22Rv1 (cell line): ENCODE data around the gene PTPN13.

Source experiments
- ZFX ChIP-seq: fragments of 450-650 bp; IDR thresholded peaks from 2 replicates; pipeline ENCODE4 v1.6.1; 2017; ENCODE audit warnings: antibody characterized with exemption, borderline replicate concordance
- TF ChIP-seq, protein P1 (sequence below): fragments of 450-650 bp; IDR thresholded peaks from 2 replicates; pipeline ENCODE4 v1.5.1; 2017; ENCODE audit warnings: mild to moderate bottlenecking

DNA sequence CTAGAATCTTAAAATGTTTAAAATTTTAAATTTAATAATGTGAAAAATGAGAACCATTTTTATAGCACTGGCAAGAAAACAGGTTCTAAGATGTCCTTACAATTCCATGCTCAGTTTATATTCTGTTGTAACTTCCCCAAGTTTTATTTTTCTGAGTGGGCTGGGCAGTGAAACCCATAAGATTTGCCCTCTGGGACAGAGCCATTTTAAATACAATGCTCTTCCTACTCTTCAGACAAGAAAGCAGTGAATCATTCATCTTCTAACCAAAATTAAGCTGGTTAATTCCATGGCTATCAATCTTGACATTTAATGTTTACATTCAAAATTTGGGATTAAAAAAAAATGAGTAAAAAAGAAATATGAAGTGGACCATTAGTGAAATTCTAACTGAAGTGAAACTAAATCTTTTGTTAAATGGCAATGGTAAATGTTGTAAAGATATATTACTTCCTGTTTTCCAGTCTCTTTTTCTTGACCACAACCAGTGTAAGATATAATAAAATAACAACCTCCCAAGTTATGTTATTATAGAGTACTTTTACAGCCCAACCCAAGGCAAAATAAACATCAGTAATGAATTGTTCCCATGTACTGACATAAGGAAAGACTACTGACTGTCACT lies 37.2 kb upstream of the PTPN13 start:
- TF ChIP-seq, protein P1, sequence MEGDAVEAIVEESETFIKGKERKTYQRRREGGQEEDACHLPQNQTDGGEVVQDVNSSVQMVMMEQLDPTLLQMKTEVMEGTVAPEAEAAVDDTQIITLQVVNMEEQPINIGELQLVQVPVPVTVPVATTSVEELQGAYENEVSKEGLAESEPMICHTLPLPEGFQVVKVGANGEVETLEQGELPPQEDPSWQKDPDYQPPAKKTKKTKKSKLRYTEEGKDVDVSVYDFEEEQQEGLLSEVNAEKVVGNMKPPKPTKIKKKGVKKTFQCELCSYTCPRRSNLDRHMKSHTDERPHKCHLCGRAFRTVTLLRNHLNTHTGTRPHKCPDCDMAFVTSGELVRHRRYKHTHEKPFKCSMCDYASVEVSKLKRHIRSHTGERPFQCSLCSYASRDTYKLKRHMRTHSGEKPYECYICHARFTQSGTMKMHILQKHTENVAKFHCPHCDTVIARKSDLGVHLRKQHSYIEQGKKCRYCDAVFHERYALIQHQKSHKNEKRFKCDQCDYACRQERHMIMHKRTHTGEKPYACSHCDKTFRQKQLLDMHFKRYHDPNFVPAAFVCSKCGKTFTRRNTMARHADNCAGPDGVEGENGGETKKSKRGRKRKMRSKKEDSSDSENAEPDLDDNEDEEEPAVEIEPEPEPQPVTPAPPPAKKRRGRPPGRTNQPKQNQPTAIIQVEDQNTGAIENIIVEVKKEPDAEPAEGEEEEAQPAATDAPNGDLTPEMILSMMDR = no peak
- TF ChIP-seq ZFX = no peak
